GM23338 (cell line): ENCODE results near the gene TMEM178B. TPM values are rescaled to one million over a fixed set of nuclear protein-coding genes. Genes with fewer than 3 reads are reported as not detected.
A peak's percentile ranks its signal among the peaks of the same experiment; 100 is the strongest.

Experiments used
- ATAC-seq: fragments of 200-7000 bp; cut with Tn5 transposase; 3 replicates; pipeline ENCODE4 v1.9.1; 2020
- DNase-seq: peaks from one replicate; pipeline ENCODE4 v3.0.0-alpha.2; 2015; ENCODE audit warnings: low spot score
- H2AFZ ChIP-seq: fragments of 200-600 bp; sonication (generic); 2 replicates; pipeline ENCODE4 v1.8.0; 2016; ENCODE audit warnings: antibody characterized with exemption, mild to moderate bottlenecking, moderate library complexity
- H3F3A ChIP-seq: fragments of 200-600 bp; sonication (generic); replicated peaks from 2 replicates; pipeline ENCODE4 v1.8.0; 2017; ENCODE audit warnings: antibody characterized with exemption, mixed run types, low read depth
- H3K27ac ChIP-seq: fragments of 200-600 bp; sonication (generic); 2 replicates; pipeline ENCODE4 v1.6.1; 2016; ENCODE audit warnings: low read depth
- H3K27me3 ChIP-seq: fragments of 200-600 bp; sonication (generic); 2 replicates; pipeline ENCODE4 v1.8.0; 2016; ENCODE audit warnings: mild to moderate bottlenecking, mixed run types, moderate library complexity; ENCODE audit not compliant: insufficient read depth
- H3K36me3 ChIP-seq: fragments of 200-600 bp; sonication (generic); 2 replicates; pipeline ENCODE4 v1.8.0; 2016; ENCODE audit warnings: mild to moderate bottlenecking; ENCODE audit not compliant: insufficient read depth
- H3K4me1 ChIP-seq: fragments of 200-600 bp; sonication (generic); 2 replicates; pipeline ENCODE4 v1.8.0; 2016; ENCODE audit warnings: mild to moderate bottlenecking, moderate library complexity; ENCODE audit not compliant: insufficient read depth
- H3K4me2 ChIP-seq: fragments of 200-600 bp; sonication (generic); 2 replicates; pipeline ENCODE4 v1.7.1; 2017; ENCODE audit warnings: mixed run types
- H3K4me3 ChIP-seq: fragments of 200-600 bp; sonication (generic); 2 replicates; pipeline ENCODE4 v1.6.1; 2016; ENCODE audit warnings: mixed run types
- H3K79me2 ChIP-seq: fragments of 200-600 bp; sonication (generic); replicated peaks from 2 replicates; pipeline ENCODE4 v1.8.0; 2017; ENCODE audit warnings: mild to moderate bottlenecking; ENCODE audit not compliant: insufficient read depth
- H3K9me2 ChIP-seq: fragments of 200-600 bp; sonication (generic); 2 replicates; pipeline ENCODE4 v1.8.0; 2017; ENCODE audit not compliant: insufficient read depth
- H4K20me1 ChIP-seq: fragments of 200-600 bp; sonication (generic); replicated peaks from 2 replicates; pipeline ENCODE4 v1.8.0; 2017; ENCODE audit warnings: mild to moderate bottlenecking; ENCODE audit not compliant: insufficient read depth
- H3K27ac Mint-ChIP-seq: 2 replicates; pipeline ENCODE4 v1.8.0; 2020; ENCODE audit warnings: inconsistent platforms, mild to moderate bottlenecking, moderate library complexity, mixed read lengths
- H3K27me3 Mint-ChIP-seq: 3 replicates; pipeline ENCODE4 v1.8.0; 2022; ENCODE audit warnings: low read depth, mild to moderate bottlenecking, moderate library complexity, mixed read lengths, inconsistent platforms; ENCODE audit not compliant: insufficient read depth, poor library complexity
- H3K36me3 Mint-ChIP-seq: 3 replicates; pipeline ENCODE4 v1.8.0; 2021; ENCODE audit warnings: low read depth, mild to moderate bottlenecking, inconsistent platforms, moderate library complexity, mixed read lengths
- H3K4me1 Mint-ChIP-seq: 3 replicates; pipeline ENCODE4 v1.8.0; 2020; ENCODE audit warnings: mild to moderate bottlenecking, inconsistent platforms, mixed read lengths
- H3K4me3 Mint-ChIP-seq: 3 replicates; pipeline ENCODE4 v1.8.0; 2021; ENCODE audit warnings: moderate library complexity, mild to moderate bottlenecking, inconsistent platforms, mixed read lengths
- H3K9me3 Mint-ChIP-seq: 3 replicates; pipeline ENCODE4 v1.8.0; 2020; ENCODE audit warnings: moderate library complexity, mild to moderate bottlenecking, inconsistent platforms, mixed read lengths
- CREB1 ChIP-seq: fragments of 250-450 bp; sonication (Bioruptor Pico); IDR thresholded peaks from 2 replicates; pipeline ENCODE4 v1.5.0; 2020; ENCODE audit warnings: low read depth, mild to moderate bottlenecking, moderate library complexity
- NANOG ChIP-seq: IDR thresholded peaks from 2 replicates; pipeline ENCODE4 v1.6.1; 2016; ENCODE audit warnings: antibody characterized with exemption, borderline replicate concordance
- POLR2AphosphoS5 ChIP-seq: IDR thresholded peaks from 2 replicates; pipeline ENCODE4 v1.6.1; 2016; ENCODE audit warnings: antibody characterized with exemption, low read depth
- ZNF331 ChIP-seq: fragments of 250-450 bp; sonication (Bioruptor Pico); IDR thresholded peaks from 2 replicates; pipeline ENCODE4 v1.5.0; 2020; ENCODE audit warnings: low read depth, mild to moderate bottlenecking, moderate library complexity
- polyA plus RNA-seq: library from polyadenylated mRNA; unstranded; fragments of >200 nt; fragmentation: Nextera tagmentation; extraction: Ambion mirVana; gene quantifications from 2 replicates; pipeline ENCODE4 v1.2.1, GENCODE V29; 2016
- total RNA-seq: library from RNA; depleted of rRNA; stranded (reverse); fragments of >200 nt; shearing (Covaris generic); gene quantifications from 2 replicates; pipeline ENCODE4 v1.2.3, GENCODE V29; 2014
- TF ChIP-seq, protein P1 (sequence below): IDR thresholded peaks from 2 replicates; pipeline ENCODE4 v1.6.1; 2016; ENCODE audit warnings: antibody characterized with exemption
- TF ChIP-seq, protein P2 (sequence below): IDR thresholded peaks from one replicate; pipeline ENCODE4 v1.6.1; 2018; ENCODE audit warnings: antibody characterized with exemption; ENCODE audit not compliant: unreplicated experiment
- TF ChIP-seq, protein P3 (sequence below): fragments of 250-450 bp; sonication (Bioruptor Pico); IDR thresholded peaks from 2 replicates; pipeline ENCODE4 v1.5.0; 2020; ENCODE audit warnings: mild to moderate bottlenecking, moderate library complexity

The TMEM178B gene
- total and polyA plus RNA-seq, 2 experiments from 2014 or later = 4.9 to 15.6 TPM

DNA sequence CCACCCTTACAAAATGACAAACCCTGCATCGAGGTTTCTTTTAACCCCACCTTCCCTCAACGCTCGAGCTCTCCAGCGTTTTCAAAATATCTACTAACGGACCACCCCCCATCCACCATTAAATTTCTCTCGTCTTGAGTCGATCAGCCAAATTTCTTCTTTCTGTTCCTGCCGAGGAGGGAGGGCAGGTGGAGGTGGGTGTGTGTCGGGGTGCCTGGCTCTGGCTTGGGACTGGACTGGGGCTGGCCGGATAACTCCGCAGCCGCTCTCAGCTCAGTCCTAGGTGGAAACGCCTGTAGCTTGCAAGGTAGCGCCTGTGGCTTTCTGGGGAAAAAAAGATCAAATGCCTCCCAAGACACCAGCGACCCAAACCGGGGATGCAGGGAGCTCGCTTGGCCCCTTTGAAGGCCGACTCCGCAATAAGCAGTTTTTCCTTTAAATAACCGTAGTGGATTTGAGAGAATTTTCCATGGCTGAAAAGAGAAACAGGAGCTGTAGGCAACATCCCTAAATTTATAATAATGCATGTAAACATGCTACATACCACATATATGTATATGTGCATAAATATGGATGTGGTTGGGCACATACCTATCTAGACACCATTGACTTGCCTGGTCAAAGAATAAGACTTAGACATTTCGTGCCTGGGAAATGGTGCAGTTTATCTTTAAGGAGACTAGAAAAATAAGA lies 1.9 kb upstream of the TMEM178B start:
- Histone ChIP-seq H4K20me1 (peaks cover 3% of the 10 kb centered on the region; the same call in 1 of the 2 replicates), H3K79me2 (peaks cover 24% of the 10 kb centered on the region), H3K4me2 (peak overlapping the region; percentile 93), H3K27ac (no peak overlapping the region), H2AFZ (peak overlapping the region; percentile 94), H3K4me3 (peak overlapping the region; percentile 90), H3F3A (peaks cover 11% of the 10 kb centered on the region; the same call in 1 of the 2 replicates), H3K4me1 (peaks cover 33% of the 10 kb centered on the region), H3K9me2 (no peaks in the 10 kb centered on the region), H3K27me3 (peaks cover 37% of the 10 kb centered on the region), H3K36me3 (no peaks in the 10 kb centered on the region)
- Mint-ChIP-seq H3K4me3 (peak overlapping the region; percentile 84), H3K9me3 (peaks cover 10% of the 10 kb centered on the region; the same call in 2 of the 3 replicates), H3K27ac (no peak overlapping the region), H3K36me3 (peaks cover 9% of the 10 kb centered on the region), H3K27me3 (peaks cover 46% of the 10 kb centered on the region), H3K4me1 (peaks cover 16% of the 10 kb centered on the region)
- ATAC-seq = peak; percentile 16
- TF ChIP-seq NANOG (no peak), ZNF331 (CRISPR knock-in tag) (no peak), POLR2AphosphoS5 (no peak)
- TF ChIP-seq, protein P1, sequence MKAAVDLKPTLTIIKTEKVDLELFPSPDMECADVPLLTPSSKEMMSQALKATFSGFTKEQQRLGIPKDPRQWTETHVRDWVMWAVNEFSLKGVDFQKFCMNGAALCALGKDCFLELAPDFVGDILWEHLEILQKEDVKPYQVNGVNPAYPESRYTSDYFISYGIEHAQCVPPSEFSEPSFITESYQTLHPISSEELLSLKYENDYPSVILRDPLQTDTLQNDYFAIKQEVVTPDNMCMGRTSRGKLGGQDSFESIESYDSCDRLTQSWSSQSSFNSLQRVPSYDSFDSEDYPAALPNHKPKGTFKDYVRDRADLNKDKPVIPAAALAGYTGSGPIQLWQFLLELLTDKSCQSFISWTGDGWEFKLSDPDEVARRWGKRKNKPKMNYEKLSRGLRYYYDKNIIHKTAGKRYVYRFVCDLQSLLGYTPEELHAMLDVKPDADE = no peak
- TF ChIP-seq, protein P2, sequence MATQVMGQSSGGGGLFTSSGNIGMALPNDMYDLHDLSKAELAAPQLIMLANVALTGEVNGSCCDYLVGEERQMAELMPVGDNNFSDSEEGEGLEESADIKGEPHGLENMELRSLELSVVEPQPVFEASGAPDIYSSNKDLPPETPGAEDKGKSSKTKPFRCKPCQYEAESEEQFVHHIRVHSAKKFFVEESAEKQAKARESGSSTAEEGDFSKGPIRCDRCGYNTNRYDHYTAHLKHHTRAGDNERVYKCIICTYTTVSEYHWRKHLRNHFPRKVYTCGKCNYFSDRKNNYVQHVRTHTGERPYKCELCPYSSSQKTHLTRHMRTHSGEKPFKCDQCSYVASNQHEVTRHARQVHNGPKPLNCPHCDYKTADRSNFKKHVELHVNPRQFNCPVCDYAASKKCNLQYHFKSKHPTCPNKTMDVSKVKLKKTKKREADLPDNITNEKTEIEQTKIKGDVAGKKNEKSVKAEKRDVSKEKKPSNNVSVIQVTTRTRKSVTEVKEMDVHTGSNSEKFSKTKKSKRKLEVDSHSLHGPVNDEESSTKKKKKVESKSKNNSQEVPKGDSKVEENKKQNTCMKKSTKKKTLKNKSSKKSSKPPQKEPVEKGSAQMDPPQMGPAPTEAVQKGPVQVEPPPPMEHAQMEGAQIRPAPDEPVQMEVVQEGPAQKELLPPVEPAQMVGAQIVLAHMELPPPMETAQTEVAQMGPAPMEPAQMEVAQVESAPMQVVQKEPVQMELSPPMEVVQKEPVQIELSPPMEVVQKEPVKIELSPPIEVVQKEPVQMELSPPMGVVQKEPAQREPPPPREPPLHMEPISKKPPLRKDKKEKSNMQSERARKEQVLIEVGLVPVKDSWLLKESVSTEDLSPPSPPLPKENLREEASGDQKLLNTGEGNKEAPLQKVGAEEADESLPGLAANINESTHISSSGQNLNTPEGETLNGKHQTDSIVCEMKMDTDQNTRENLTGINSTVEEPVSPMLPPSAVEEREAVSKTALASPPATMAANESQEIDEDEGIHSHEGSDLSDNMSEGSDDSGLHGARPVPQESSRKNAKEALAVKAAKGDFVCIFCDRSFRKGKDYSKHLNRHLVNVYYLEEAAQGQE = no peak
- DNase-seq = peak; percentile 68

DNA sequence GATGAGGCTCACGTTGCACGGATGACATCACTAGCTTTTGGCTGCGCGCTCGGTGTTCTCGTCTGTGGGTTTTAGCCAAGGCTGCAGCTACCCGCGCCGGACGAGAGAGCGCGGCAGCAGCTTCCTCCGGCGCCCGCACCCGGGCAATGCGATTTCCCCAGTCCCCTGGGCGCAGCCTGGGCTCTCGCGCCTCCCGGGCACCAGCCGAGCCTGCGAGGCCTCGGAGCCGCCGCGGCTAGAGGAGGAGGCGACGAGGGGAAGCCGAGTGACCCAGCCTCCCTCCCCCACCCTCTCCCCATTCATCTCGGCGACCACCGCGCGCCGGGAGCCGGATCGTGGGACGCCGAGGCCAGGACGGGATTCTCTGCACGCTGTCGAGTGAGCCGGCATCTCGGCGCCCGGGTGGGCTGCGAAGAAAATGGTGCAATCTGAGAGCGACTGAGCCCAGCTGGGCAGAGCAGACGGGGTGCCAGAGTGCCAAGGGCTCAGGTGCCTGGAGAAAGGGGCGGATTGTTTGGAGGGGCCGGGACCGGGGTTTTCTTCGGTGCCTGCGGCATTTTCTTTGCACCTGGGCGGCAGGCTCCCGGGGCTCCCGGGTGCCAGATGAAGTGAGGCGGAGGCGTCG lies 1.2 kb upstream of the TMEM178B start:
- Mint-ChIP-seq H3K4me1 (peaks cover 16% of the 10 kb centered on the region), H3K4me3 (peak overlapping the region; percentile 84), H3K27ac (no peak overlapping the region), H3K27me3 (peaks cover 46% of the 10 kb centered on the region), H3K9me3 (peaks cover 10% of the 10 kb centered on the region; the same call in 2 of the 3 replicates), H3K36me3 (peaks cover 9% of the 10 kb centered on the region)
- Histone ChIP-seq H3F3A (peaks cover 11% of the 10 kb centered on the region; the same call in 1 of the 2 replicates), H3K36me3 (no peaks in the 10 kb centered on the region), H2AFZ (peak overlapping the region; percentile 94), H4K20me1 (peaks cover 4% of the 10 kb centered on the region), H3K4me3 (peak overlapping the region; percentile 90), H3K27ac (no peak overlapping the region), H3K27me3 (peaks cover 37% of the 10 kb centered on the region), H3K4me2 (peak overlapping the region; percentile 93), H3K4me1 (peaks cover 39% of the 10 kb centered on the region), H3K9me2 (no peaks in the 10 kb centered on the region), H3K79me2 (peaks cover 30% of the 10 kb centered on the region)
- peak; percentile 16; the same call in 1 of the 2 replicates for TF ChIP-seq CREB1 (CRISPR knock-in tag)
- TF ChIP-seq, protein P3, sequence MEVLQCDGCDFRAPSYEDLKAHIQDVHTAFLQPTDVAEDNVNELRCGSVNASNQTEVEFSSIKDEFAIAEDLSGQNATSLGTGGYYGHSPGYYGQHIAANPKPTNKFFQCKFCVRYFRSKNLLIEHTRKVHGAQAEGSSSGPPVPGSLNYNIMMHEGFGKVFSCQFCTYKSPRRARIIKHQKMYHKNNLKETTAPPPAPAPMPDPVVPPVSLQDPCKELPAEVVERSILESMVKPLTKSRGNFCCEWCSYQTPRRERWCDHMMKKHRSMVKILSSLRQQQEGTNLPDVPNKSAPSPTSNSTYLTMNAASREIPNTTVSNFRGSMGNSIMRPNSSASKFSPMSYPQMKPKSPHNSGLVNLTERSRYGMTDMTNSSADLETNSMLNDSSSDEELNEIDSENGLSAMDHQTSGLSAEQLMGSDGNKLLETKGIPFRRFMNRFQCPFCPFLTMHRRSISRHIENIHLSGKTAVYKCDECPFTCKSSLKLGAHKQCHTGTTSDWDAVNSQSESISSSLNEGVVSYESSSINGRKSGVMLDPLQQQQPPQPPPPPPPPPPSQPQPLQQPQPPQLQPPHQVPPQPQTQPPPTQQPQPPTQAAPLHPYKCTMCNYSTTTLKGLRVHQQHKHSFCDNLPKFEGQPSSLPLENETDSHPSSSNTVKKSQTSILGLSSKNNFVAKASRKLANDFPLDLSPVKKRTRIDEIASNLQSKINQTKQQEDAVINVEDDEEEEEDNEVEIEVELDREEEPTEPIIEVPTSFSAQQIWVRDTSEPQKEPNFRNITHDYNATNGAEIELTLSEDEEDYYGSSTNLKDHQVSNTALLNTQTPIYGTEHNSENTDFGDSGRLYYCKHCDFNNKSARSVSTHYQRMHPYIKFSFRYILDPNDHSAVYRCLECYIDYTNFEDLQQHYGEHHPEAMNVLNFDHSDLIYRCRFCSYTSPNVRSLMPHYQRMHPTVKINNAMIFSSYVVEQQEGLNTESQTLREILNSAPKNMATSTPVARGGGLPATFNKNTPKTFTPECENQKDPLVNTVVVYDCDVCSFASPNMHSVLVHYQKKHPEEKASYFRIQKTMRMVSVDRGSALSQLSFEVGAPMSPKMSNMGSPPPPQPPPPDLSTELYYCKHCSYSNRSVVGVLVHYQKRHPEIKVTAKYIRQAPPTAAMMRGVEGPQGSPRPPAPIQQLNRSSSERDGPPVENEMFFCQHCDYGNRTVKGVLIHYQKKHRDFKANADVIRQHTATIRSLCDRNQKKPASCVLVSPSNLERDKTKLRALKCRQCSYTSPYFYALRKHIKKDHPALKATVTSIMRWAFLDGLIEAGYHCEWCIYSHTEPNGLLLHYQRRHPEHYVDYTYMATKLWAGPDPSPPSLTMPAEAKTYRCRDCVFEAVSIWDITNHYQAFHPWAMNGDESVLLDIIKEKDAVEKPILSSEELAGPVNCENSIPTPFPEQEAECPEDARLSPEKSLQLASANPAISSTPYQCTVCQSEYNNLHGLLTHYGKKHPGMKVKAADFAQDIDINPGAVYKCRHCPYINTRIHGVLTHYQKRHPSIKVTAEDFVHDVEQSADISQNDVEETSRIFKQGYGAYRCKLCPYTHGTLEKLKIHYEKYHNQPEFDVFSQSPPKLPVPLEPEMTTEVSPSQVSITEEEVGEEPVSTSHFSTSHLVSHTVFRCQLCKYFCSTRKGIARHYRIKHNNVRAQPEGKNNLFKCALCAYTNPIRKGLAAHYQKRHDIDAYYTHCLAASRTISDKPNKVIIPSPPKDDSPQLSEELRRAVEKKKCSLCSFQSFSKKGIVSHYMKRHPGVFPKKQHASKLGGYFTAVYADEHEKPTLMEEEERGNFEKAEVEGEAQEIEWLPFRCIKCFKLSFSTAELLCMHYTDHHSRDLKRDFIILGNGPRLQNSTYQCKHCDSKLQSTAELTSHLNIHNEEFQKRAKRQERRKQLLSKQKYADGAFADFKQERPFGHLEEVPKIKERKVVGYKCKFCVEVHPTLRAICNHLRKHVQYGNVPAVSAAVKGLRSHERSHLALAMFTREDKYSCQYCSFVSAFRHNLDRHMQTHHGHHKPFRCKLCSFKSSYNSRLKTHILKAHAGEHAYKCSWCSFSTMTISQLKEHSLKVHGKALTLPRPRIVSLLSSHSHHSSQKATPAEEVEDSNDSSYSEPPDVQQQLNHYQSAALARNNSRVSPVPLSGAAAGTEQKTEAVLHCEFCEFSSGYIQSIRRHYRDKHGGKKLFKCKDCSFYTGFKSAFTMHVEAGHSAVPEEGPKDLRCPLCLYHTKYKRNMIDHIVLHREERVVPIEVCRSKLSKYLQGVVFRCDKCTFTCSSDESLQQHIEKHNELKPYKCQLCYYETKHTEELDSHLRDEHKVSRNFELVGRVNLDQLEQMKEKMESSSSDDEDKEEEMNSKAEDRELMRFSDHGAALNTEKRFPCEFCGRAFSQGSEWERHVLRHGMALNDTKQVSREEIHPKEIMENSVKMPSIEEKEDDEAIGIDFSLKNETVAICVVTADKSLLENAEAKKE = no peak
- ATAC-seq (peak; percentile 28), DNase-seq (peak; percentile 70)
